ENCODE measurements around the gene DNAH6. TPM values are rescaled to one million over a fixed set of nuclear protein-coding genes. Genes with fewer than 3 reads are reported as not detected.

DNAH6 gene
- total RNA-seq, 1 experiment from 2014 or later, result 1.6 TPM

- H3K79me2 ChIP-seq (ENCODE audit: insufficient read depth, low read length), result no peaks in the 10 kb centered on the region
- H3K9ac ChIP-seq (ENCODE audit: low read length), result no peak overlapping the region
- no peaks in the 10 kb centered on the region; the same call in 1 of the 2 replicates for H4K20me1 ChIP-seq (ENCODE audit: insufficient read depth)
- no peak overlapping the region for H3K4me3 ChIP-seq (replicated peaks in 1 of 2; ENCODE audit: low read depth in 1 of 2, low read length in 2 of 2)
- no peaks in the 10 kb centered on the region for H3K9me3 ChIP-seq (ENCODE audit: control insufficient read depth in 1 of 2, insufficient read depth in 1 of 2, low read depth in 1 of 2, low read length in 2 of 2)
- RAD21 ChIA-PET (ENCODE audit: low non-redundant PET in 1 of 2, low total read pairs in 2 of 2, uncharacterized antibody in 2 of 2, unreplicated experiment in 2 of 2), result no interaction called here
- CTCF ChIA-PET, result no interaction called here
- H3K36me3 ChIP-seq (ENCODE audit: control insufficient read depth in 1 of 2, insufficient read depth in 2 of 2, low read length in 2 of 2), result no peaks in the 10 kb centered on the region
- no peak overlapping the region for H3K4me2 ChIP-seq (ENCODE audit: low read length)
- H3K4me1 ChIP-seq (ENCODE audit: control insufficient read depth in 1 of 2, insufficient read depth in 2 of 2, low read length in 2 of 2), result no peaks in the 10 kb centered on the region
- intact Hi-C loops (cut with micrococcal nuclease), result no loop called here
- no peak overlapping the region for H2AFZ ChIP-seq (ENCODE audit: low read depth, low read length, poor library complexity, severe bottlenecking)
- ATAC-seq (no peak), DNase-seq (ENCODE audit: low read depth, low spot score) (no peak)
- no TSS peak for BruUV-seq (replicated peaks)
- H3K27me3 ChIP-seq (ENCODE audit: insufficient read depth, low read length), result no peaks in the 10 kb centered on the region
- no peaks in the 10 kb centered on the region for H3K9me2 ChIP-seq (ENCODE audit: insufficient read depth)
- no peak for TF ChIP-seq EZH2 (IDR thresholded peaks at IDR 0.05)
- TF ChIP-seq EGR1 (IDR thresholded peaks at IDR 0.05; ENCODE audit: low read depth), result no peak
- no peak for TF ChIP-seq FOSL1 (IDR thresholded peaks at IDR 0.05; ENCODE audit: low read depth)
- TF ChIP-seq POLR2AphosphoS5 (IDR thresholded peaks at IDR 0.05; ENCODE audit: low read depth, low read length), result no peak
- POLR2A ChIA-PET, result no interaction called here
- no peak overlapping the region for H3K27ac ChIP-seq (ENCODE audit: low read depth, low read length)
Observed at GRCh38 chr2:84749442-84749841, 233.1 kb downstream of the DNAH6 start.

- no peaks in the 10 kb centered on the region for H3K79me2 ChIP-seq (ENCODE audit: insufficient read depth, low read length)
- no peak overlapping the region for H3K4me2 ChIP-seq (ENCODE audit: low read length)
- H3K27ac ChIP-seq (ENCODE audit: low read depth, low read length), result no peak overlapping the region
- POLR2A ChIA-PET, result no interaction called here
- ATAC-seq, result no peak
- H3K27me3 ChIP-seq (ENCODE audit: insufficient read depth, low read length), result no peaks in the 10 kb centered on the region
- BruUV-seq (replicated peaks), result no TSS peak
- CTCF ChIA-PET, result no interaction called here
- H3K9me3 ChIP-seq (ENCODE audit: control insufficient read depth in 1 of 2, insufficient read depth in 1 of 2, low read depth in 1 of 2, low read length in 2 of 2), result no peaks in the 10 kb centered on the region
- RAD21 ChIA-PET (ENCODE audit: low non-redundant PET in 1 of 2, low total read pairs in 2 of 2, uncharacterized antibody in 2 of 2, unreplicated experiment in 2 of 2), result no interaction called here
- no peaks in the 10 kb centered on the region for H3K36me3 ChIP-seq (ENCODE audit: control insufficient read depth in 1 of 2, insufficient read depth in 2 of 2, low read length in 2 of 2)
- H3K9ac ChIP-seq (ENCODE audit: low read length), result no peak overlapping the region
- no peaks in the 10 kb centered on the region for H3K4me1 ChIP-seq (ENCODE audit: control insufficient read depth in 1 of 2, insufficient read depth in 2 of 2, low read length in 2 of 2)
- TF ChIP-seq POLR2AphosphoS5 (IDR thresholded peaks at IDR 0.05; ENCODE audit: low read depth, low read length) (no peak), TCF7L2 (IDR thresholded peaks at IDR 0.05; ENCODE audit: borderline replicate concordance, extremely low read depth, insufficient read depth, insufficient read length) (no peak), ZFX (IDR thresholded peaks at IDR 0.05) (no peak), FOSL1 (IDR thresholded peaks at IDR 0.05; ENCODE audit: low read depth) (no peak), EGR1 (IDR thresholded peaks at IDR 0.05; ENCODE audit: low read depth) (no peak), ZNF274 (IDR thresholded peaks at IDR 0.05; ENCODE audit: low read depth, low read length) (no peak), ELF1 (IDR thresholded peaks at IDR 0.05; ENCODE audit: borderline replicate concordance, low read depth) (no peak)
- intact Hi-C loops (cut with micrococcal nuclease), result no loop called here
- no peaks in the 10 kb centered on the region for H4K20me1 ChIP-seq (ENCODE audit: insufficient read depth)
- H2AFZ ChIP-seq (ENCODE audit: low read depth, low read length, poor library complexity, severe bottlenecking), result no peak overlapping the region
- no peak for DNase-seq (ENCODE audit: low read depth, low spot score)
- no peak overlapping the region for H3K4me3 ChIP-seq (replicated peaks in 1 of 2; ENCODE audit: low read depth in 1 of 2, low read length in 2 of 2)
- no peaks in the 10 kb centered on the region for H3K9me2 ChIP-seq (ENCODE audit: insufficient read depth)
Observed at GRCh38 chr2:84755096-84755495, 238.8 kb downstream of the DNAH6 start.
